Measurements from ENCODE around the gene OR2F1. TPM values are rescaled to one million over a fixed set of nuclear protein-coding genes. Genes with fewer than 3 reads are reported as not detected.

Gene OR2F1
- total RNA-seq, 1 donor from 2014 or later, result not detected

DNA sequence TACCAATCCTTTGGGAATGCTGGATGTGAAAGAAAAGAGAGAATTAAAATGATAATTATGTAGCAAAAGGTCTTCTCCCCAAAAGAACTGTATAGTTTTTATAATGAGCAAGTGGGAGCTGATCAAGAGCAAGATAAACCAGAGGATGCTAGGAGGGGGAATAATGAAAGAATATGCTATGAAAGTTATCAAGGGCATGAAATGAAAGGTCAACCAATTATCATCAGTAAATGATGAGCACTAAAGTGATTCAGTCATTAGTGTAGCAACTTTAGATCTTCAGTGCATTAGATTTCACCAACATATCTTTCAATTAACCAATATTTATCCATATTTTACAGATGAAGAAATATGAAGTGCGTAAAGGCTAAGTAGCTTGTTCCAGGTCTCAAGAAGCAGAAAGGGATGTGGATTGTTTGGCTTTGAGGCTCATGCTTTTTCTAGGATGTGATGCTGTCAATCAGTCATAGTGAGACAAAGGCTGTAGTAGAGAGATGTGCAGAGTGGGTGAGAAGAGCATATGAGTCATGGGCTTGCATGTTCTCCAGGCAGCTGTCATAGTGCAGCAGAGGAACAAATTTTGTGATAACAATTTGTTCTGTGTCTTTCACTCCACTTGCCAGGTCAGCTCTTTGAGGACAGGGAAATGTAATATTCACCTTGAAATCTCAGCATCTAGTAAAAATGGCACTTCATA, 25.3 kb upstream of the OR2F1 start:
- Mint-ChIP-seq H3K27me3 (peaks cover 5% of the 10 kb centered on the region), H3K36me3 (no peaks in the 10 kb centered on the region), H3K4me3 (no peak overlapping the region), H3K9me3 (no peaks in the 10 kb centered on the region), H3K4me1 (ENCODE audit: unreplicated experiment) (no peaks in the 10 kb centered on the region), H3K27ac (no peak overlapping the region)
- TF ChIP-seq, protein P1, sequence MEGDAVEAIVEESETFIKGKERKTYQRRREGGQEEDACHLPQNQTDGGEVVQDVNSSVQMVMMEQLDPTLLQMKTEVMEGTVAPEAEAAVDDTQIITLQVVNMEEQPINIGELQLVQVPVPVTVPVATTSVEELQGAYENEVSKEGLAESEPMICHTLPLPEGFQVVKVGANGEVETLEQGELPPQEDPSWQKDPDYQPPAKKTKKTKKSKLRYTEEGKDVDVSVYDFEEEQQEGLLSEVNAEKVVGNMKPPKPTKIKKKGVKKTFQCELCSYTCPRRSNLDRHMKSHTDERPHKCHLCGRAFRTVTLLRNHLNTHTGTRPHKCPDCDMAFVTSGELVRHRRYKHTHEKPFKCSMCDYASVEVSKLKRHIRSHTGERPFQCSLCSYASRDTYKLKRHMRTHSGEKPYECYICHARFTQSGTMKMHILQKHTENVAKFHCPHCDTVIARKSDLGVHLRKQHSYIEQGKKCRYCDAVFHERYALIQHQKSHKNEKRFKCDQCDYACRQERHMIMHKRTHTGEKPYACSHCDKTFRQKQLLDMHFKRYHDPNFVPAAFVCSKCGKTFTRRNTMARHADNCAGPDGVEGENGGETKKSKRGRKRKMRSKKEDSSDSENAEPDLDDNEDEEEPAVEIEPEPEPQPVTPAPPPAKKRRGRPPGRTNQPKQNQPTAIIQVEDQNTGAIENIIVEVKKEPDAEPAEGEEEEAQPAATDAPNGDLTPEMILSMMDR (conservative IDR thresholded peaks at IDR 0.05), result no peak
- DNase-seq (ENCODE audit: extremely low spot score, unreplicated experiment), result no peak

DNA sequence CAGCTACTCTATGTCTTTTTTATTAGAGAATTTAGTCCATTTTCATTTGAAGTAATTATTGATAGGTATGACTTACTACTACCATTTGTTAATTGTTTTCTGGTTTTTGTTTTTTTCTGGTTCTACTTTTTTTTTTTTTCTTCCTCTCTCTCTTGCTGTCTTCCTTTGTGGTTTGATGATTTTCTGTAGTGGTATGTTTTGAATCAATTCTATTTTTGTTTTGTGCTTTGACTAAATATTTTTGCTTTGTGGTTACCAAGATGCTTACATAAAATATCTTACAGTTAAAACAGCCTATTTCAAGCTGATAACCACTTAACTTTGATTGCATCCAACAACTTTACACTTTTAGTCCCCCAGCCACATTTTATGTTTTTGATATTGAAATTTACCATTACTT, 22.9 kb upstream of the OR2F1 start:
- no peaks in the 10 kb centered on the region for H3K36me3 Mint-ChIP-seq
- H3K4me1 Mint-ChIP-seq (ENCODE audit: unreplicated experiment), result no peaks in the 10 kb centered on the region
- no peak overlapping the region for H3K27ac Mint-ChIP-seq

DNA sequence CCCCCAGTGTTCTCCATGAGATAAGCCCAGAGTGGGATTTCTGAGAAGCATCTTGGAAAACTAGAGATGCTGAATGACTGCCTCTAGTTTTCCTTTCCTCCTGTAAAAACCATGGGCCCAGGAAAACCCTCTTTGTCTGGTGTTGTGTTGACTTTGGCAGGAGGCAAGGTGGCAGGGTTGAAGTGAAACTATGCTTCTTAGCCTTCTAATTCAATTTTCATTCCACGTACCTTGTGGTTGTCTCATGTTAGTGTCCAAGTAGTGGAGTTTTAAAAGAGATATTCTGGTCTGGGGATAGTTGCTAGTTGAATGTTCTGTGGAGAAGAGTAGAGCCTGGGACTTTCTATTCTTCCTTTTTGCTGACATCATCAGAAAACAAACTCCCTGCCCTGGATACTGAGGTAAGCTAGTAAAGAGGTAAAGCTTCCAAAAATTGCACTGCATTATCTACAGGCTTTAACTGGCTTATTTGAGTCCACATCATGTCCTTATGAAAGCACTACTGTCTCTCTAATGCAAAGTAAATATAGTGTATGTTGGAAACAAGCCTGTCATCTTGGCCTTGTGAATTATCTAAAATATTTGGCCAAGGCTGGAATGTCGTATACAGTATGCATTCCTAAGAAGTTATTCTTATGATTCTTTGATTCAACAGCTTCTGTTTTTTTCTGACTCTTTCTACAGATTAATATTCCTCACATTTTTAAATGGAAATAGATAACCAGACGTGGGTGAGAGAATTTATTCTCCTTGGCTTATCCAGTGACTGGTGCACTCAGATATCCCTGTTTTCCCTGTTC, 19.9 kb upstream of the OR2F1 start, which contains the start of gene OR2F2:
Gene OR2F2 (plus strand): TSS at position 708 of the 800 bp plus-strand sequence. CDS start 0 bp downstream, at position 708.
- no peak within 1 kb of the TSS for H3K27ac Mint-ChIP-seq
- DNase-seq (ENCODE audit: extremely low spot score, unreplicated experiment), result no peak
- TF ChIP-seq, protein P1 (conservative IDR thresholded peaks at IDR 0.05), result no peak
- no peak within 1 kb of the TSS for H3K4me3 Mint-ChIP-seq
- no peaks in the 10 kb centered on the region for H3K4me1 Mint-ChIP-seq (ENCODE audit: unreplicated experiment)
- no peaks in the 10 kb centered on the region for H3K9me3 Mint-ChIP-seq
- H3K27me3 Mint-ChIP-seq, result peaks cover 3% of the 10 kb centered on the region
- no peaks in the 10 kb centered on the region for H3K36me3 Mint-ChIP-seq

More for the DNA sequence above, 22.9 kb upstream of the OR2F1 start:
- no peak for DNase-seq (ENCODE audit: extremely low spot score, unreplicated experiment)
- Mint-ChIP-seq H3K9me3 (no peaks in the 10 kb centered on the region), H3K4me3 (no peak overlapping the region), H3K27me3 (peaks cover 5% of the 10 kb centered on the region)
- TF ChIP-seq, protein P1 (conservative IDR thresholded peaks at IDR 0.05), result no peak

DNA sequence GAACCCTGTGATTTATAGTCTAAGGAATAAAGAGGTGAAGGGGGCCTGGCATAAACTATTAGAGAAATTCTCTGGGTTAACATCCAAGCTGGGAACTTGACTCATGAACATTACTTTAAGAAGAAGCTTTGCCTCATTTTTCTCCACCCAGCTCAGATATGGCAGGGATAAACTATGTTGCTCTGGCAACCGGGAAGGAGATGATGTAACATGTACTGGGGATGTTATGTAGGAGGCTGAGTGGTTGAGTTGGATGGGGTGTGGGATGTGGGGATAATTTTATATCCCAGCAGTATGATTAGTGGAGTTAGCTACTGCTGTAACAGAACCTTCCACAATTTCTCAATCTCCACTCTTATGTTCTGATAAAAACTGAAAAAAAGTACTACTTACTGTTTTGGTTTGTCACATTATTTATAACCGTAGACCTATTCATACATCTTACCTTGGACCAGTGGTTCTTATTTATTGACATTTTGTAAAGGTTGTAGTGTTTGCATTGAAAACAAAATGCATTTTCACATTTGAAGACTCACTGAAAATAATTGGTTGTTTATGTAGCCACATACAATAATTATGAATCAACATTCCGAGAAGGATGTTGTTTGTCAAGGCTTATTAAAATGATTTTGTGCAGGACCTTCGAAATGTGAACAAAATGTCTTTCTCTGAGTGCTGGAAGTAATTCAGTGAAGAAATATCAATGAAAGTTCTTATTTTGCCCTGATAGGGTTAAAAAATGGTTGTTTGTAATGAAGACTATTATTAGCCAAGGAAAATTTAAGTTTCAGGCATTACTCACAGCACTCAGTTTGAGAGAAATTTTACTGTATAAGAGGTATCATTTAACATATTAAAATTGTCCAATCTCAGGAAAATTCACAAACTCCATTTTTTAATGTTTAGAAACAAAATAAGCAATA, 18.3 kb upstream of the OR2F1 start:
- H3K9me3 Mint-ChIP-seq, result no peaks in the 10 kb centered on the region
- no peak overlapping the region for H3K27ac Mint-ChIP-seq
- H3K27me3 Mint-ChIP-seq, result no peaks in the 10 kb centered on the region
- no peak for DNase-seq (ENCODE audit: extremely low spot score, unreplicated experiment)
- H3K4me1 Mint-ChIP-seq (ENCODE audit: unreplicated experiment), result no peaks in the 10 kb centered on the region
- H3K4me3 Mint-ChIP-seq, result no peak overlapping the region
- TF ChIP-seq, protein P1 (conservative IDR thresholded peaks at IDR 0.05), result no peak
- H3K36me3 Mint-ChIP-seq, result no peaks in the 10 kb centered on the region
